NCI-H2029 (cell line): ENCODE measurements around the gene SLC25A33.
"Not testable (repeated sequence)": the region's sequence is repeated elsewhere in the genome, so short reads cannot be mapped to it uniquely, and the experiment has no call there.

Experiments
- DNase-seq: peaks from one replicate; lab custom pipeline; 2025; lab: John Stamatoyannopoulos, UW

Gene SLC25A33, protein sequence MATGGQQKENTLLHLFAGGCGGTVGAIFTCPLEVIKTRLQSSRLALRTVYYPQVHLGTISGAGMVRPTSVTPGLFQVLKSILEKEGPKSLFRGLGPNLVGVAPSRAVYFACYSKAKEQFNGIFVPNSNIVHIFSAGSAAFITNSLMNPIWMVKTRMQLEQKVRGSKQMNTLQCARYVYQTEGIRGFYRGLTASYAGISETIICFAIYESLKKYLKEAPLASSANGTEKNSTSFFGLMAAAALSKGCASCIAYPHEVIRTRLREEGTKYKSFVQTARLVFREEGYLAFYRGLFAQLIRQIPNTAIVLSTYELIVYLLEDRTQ

DNA sequence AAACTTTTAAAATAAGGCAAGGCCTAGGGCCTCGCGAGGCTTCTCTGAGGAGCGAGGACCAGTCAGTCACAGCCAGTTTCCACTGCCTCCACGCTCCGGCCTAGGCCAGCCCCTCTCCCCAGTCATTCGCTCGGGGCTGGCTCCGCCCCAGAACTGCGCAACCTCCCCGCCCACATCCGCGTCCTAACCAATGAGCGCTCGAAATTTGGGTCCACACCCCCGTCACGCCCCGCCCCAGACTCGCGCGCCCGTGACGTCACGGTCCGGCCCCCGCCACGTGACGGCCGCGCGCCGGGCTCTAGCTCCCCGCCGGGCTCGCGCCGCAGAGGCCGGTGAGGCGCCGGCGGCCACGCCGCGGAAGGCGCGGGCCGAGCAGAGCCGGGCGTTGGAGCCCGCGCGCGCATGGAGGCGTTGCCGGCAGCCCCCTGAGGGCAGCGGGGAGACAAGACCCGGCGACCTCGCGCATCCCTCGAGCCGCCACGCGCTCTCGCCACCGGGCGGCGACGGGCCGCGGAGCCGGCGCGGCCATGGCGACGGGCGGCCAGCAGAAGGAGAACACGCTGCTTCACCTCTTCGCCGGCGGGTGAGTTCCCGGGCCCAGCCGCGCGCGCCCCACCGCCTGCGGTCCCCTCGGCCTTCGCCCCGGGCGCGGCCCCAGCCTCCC, at the start of gene SLC25A33:
Gene SLC25A33 (plus strand): TSS at position 301 of the 664 bp plus-strand sequence. CDS start 227 bp downstream, at position 528.
- DNase-seq: peak; percentile 90

DNA sequence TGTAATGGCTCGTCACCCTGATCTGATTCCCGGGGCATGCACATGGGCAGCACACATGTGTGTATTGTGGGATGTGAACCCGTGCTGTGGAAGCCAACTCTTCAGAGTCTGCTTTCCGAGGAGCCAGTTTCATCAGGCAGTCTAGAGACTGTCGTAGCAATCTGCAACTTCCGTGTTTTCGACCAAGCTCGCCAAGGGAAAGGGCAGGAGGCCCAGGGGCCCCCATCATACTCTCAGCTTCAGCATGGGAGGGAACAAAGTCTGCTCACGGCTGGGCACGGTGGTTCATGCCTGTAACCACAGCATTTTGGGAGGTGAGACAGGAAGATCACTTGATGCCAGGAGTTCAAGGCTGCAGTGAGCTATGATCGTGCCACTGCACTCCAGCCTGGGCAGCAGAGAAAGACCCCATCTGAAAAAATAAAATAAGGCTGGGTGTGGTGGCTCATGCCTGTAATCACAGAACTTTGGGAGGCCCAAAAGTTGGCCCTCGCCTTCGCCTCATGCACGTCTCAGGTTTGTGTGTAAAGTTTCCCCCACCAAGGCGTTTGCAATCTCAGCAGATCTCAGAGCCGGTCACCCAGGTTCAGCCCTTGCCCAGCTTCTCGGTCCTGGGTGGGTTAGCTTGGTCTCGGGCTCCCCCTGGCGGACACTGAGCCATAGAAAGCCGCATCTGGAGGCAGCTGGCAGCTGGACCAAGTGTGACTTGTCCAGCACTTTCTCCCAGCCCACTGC, 48.5 kb upstream of the SLC25A33 start:
- DNase-seq: peak; percentile 38

DNA sequence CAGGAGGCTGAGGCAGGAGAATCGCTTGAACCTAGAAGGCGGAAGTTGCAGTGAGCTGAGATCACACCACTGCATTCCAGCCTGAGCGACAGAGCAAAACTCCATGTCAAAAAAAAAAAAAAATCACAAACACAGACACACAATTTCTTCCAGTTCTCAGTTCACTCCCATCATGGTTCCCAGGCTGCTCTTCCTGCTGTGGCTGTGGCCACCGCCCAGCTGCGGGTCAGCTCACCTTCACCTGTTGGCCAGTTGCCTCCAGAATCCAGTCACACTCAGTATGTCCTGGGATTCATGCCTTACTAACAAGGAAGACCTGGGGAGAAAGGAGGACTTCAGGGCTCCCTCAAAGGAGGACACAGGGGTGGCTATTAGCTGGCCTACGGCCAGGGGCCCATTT, 45.9 kb upstream of the SLC25A33 start:
- no peak for DNase-seq

DNA sequence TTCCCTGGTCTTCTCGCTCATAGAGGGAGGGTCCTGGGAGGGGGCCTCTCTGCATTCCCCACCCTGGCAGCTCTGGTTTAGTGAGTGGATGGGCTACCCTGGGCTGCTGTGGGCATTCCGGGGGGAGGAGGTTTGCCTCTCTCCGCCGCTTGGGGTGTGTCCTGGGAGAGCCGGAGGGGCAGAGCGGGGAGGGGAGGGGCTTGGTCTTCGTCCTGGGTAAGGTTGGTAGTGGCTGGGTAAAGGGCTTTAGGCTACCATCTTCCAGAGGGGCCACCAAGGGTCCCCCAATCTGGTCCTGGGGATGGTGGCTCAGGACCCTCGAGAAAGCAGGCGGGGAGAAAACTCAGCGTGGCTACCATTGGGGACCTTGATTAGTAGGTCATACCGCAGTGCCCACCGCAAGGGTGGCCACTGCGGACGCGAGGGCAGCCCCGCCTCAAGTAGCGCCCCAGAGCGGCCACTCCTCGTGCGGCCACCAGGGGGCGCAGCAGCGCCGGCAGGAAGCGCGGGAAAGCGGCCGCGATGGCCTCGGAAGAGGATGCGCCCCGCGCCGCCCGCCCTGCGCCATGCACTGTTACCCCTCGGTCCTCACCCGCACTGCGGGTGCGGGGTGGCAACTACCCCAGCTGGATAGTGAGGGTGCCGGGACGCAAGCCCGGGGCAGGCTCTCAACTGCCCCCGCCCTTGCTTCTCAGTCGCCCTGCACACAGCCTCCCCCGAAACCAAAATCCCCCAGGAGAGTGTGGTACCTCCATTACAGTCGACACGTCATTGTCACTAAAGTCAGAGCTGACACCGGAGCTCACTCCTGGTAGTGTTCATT, 44.1 kb upstream of the SLC25A33 start:
- peak; percentile 27 for DNase-seq

DNA sequence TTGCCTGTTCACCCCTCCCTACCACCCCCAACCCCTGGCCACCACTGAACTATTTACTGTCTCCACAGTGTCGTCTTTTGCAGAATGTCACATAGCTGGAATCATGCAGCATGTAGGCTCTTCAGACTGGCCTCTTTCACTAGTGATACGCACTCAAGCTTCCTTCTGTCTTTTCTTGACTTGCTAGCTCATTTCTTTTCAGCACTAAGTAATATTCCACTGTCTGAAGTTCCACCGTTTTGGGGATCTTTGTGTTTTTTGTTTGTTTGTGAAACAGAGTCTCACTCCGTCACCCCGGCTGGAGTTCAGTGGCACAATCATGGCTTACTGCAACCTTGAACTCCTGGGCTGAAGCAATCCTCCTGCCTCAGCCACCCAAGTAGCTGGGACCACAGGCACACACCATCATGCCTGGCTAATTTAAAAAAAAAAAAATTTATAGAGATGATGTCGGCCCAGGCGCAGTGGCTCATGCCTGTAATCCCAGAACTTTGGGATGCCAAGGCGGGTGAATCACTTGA, 43.4 kb upstream of the SLC25A33 start:
- DNase-seq: no peak

DNA sequence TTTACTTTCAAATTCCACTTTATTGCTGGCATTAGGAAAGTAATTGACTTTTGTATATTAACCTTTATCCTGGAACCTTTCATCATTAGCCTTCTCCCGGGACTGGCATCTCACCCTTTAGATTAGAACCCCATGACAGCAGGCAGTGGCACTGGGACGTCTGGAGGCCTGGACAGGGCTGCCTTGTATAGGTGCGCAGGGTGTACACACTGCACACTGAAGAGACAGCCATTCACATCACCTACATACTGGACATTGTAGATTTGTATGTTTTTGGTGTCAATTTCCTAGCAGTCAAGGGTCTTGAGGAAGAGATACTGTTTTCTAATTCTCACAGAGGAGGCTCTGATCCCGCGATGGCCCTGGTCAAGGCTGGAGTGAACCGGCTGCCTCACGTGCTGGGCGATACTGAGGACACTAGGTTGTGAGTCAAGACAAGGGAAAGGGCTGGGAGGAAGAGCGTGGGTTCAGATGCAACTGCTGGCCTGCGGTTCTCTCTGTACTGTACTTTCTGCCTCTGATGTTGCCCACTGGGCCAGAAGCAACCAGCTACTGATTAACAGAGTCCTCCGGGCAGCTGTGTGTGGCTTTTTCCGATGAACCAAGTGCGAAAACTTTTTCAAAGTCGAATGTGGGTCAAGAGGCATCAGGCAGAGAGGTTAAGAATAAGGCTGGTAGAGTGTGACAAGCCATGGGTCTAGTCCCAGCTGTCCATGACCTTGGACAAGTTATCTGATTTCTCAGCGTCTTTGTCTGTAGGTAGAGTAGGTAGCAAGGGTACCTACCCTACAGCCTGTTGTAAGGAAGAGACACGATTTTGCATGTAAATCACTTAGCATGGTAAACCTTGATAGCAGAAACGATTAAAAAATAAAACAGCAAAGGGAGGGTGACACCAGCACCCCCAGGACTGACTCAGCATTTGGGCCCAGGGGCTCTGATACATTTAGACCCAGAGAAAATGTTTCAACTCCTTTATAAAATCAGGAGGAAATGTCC, 38.2 kb upstream of the SLC25A33 start:
- DNase-seq: no peak

DNA sequence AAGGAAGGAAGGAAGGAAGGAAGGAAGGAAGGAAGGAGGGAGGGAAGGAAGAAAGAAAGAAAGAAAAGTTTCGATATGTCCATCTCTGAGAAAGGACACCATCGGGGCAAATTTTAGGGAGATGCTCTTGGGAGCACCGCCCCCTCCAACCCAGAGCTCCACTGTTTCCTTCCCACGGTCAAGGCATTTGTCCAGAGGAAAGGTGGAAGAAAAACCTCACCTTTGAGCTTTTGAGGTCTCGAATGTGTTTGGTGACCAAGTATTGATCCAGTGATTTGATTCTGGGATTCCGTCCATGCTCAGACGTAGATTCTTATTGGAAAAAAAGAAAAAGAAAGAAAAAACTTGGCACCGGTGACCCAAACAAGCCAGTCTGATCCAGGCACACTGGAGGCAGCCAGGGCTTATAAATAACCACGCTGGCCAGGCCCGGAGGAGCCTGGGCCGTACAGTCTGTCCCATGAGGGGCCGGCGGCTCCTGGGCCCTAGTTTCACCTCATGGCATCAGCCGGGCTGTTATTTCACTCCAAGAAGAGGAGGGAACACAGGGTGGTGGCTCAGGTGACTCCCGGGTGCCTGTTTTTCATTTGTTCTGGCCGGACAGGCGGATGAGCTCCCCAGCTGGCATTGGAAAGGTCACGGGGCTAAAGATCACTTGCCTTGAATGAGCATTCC, 36.1 kb upstream of the SLC25A33 start:
- DNase-seq: no peak

DNA sequence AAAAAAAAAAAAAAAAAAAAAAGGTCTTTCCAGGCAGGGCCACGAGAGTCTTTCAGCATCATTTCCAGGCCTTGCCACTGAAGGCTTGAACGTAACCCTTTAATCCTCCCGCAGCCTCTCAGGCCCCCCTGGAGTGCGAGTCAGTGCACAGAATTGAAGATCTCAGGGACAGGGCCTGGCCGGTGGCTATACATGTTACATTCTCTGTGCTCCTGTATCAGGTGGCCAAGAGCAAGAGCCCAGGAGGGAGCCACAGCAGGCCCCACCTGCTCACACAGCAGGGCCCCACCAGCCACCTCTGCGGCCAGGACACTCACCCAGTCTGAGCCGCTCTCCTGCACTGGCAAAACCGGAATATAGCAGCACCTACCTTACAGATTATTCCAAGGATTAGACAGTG, 34.1 kb upstream of the SLC25A33 start:
- DNase-seq: no peak

DNA sequence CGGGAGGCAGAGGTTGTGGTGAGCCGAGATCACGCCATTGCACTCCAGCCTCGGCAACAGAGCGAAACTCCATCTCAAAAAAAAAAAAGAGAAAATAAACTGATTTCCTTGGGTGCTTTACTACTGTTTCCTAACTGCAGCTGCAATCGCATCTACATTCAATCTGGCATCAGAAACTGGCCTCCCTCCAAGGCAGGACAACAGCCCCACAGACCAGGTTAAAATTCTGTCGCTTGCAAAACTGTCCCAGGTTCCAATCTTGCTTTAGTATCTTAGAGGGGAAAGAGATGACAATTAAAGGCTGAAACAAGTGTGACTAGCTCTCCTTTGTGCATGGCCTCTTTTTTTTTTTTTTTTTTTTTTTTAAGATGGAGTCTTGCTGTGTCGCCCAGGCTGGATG, 32.4 kb upstream of the SLC25A33 start:
- DNase-seq: no peak

DNA sequence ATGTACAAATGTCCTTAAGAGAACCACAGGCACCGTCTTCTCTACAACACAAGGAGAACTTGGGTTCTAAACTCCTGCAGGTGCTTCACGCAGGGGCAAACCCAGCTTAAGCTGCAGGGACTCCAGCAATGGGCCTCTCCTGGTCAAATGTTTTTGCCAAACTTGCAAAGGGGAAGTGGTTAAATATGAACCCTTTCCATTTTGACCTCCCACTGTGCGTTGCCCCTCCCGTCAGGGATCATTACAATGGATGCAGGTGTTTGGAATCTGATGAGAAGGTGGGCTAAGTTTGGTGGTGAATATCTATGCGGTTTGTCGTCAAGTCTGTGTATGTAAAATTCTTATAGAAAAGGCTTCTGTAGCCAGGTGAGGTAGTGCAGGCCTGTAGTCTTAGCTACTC, 29.1 kb upstream of the SLC25A33 start:
- no peak for DNase-seq

DNA sequence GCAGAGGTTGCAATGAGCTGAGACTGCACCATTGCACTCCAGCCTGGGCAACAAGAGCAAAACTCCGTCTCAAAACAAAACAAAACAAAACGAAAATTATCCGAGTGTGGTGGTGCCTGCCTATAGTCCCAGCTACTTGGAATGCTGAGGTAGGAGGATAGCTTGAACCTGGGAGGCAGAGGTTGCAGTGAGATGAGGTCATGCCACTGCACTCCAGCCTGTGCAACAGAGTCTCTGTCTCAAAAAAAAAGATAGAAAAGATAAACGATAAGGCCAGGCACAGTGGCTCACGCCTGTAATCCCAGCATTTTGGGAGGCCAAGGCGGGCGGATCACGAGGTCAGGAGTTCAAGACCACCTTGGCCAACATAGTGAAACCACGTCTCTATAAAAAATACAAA, 23.7 kb upstream of the SLC25A33 start:
- not testable (repeated sequence) for DNase-seq

DNA sequence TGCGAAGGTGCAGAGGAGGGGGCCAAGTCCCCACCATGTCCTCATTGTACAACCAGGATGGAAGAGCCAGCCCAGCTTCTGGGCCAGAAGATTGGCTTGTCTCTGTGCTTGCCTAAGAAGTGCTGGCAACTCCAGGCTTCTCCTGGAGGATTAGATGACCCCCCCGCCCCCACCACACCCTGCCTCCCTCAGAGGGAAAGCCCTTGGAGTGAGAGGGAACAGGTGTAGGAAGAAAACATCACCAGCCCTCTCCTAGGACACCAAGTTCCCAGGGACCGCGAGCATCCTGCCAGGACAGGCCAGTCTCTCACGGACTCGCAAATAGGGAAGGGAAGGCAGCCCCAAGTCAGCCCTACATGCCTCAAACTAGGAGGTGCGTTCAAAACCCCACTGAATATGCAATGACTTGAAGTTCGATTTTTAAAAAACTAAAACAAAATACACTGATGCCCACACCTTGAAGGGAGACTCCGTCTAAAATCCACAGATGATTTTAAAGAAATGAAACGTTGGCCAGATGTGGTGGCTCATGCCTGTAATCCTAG, 20.7 kb upstream of the SLC25A33 start:
- no peak for DNase-seq

DNA sequence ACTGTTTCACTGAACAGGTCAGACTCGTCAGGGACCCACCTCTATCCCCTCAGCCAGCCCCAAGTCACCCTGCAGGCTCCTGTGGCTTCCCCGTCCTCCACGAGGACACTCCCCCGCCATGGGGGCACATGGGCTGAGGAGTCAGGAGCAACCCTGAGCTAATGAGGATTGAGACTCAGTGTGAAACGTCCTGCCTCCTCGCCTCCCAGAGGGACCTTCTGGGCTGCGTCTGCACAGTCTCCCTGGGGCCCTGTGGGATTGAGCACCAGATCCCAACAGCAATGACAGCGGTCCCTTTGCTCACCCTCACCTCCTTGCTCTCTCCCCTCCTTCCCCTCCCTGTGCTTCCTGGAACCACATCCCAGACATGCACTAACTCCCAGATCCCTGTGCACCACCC, 18.9 kb upstream of the SLC25A33 start:
- no peak for DNase-seq

DNA sequence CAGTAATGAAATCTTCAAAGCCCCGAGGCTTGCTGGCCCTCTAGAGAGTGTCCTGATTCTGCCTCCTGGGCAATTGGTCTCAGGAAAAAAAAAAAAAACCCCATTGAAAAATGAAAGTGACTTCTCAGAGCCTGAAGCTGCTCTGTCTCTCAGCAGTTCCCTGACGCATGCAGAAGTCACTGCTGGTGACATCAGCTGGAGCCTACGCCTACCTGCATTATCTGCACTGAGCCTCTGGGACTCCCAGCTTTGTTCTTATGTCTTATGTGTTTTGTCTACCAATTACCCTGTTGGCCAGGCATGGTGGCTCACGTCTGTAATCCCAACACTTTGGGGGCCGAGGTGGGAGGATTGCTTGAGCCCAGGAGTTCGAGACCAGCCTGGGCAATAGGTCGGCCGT, 10.1 kb upstream of the SLC25A33 start:
- no peak for DNase-seq

DNA sequence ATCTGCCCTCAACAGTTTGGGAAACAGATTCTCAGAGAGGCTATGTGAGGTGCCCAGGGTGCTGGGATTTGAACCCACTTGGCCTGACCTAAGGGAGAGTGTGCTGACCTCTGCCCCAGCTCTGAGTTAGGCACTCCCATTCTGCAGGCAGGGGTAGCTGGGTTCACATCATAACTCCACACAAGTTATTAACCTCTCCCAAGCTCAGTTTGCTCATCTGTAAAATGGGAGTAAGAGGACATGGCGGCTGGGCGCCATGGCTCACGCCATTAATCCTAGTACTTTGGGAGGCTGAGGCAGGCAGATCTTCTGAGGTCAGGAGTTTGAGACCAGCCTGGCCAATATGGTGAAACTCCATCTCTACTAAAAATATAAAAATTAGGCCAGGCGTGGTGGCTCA, 8.9 kb upstream of the SLC25A33 start:
- DNase-seq: no peak

DNA sequence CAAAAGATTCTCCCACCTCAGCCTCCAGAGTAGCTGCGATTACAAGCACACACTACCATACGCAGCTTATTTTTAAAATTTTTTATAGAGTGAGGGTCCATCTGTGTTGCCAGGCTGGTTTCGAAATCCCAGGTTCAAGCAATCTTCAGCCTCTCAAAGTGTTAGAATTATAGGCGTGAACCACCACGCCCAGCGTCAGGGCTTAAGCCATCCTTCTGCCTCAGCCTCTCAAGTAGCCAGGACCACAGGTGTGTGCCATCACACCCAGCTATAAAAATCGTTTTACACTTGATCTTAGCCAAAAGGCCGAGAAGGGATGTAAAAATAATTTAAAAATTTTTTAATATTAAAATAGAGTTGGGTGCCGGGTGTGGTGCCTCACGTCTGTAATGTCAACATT, 4.3 kb upstream of the SLC25A33 start:
- no peak for DNase-seq

DNA sequence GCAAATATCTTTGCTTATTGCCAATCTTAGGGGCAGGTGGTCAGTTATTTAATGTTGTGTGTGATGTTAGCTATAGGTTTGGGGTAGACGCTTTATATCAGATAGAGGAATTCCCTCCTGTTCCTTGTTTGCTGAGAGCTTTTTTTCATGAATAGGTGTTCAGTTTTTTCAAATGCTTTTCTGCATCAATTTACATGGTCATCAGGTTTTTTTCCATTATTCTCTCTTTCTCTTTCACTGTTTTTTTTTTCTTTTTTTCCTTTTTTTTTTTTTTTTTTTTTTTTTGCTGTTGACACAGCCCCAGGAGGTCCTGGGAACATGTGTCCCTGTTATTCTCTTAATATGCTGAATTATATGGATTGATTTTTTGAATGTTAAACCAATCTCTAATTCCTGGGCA, 3.0 kb upstream of the SLC25A33 start:
- no peak for DNase-seq

DNA sequence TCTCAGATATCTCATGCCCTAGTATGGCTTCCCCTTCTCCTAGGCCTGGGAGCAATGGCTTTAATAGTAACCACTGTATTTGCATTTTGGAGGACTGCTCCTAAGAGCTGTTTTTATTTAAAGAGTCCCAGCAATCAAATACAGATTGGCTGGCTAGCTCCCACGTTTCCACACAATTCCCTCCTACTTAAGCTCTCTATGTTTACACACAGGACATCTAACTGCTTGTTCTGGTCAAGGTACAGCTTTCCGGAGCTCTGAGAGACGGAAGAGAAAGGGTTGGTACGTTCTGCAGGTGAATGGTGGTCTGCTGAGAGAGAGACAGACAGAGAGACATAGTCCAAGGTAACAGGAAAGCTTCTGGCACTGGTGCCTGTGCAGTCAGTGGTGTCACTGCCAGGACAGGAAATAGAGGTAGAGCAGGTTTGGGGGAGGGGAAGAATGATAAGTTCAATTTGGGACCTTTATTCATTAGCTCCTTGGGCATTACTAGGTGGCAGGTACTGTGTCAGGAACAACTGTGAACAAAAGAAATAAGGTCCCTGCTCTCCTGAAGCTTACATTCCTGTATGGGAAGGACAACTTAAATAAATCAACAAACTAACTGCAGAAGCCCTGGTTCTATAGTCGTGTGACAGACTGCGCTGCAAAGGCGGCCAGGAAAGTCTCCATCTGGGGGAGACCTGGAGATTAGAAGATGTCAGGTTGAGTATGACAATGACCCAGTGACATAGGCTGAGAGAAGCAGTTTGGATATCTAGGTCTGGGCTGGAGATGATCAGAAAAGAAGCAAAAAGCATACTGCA, 1.2 kb upstream of the SLC25A33 start:
- peak; percentile 80 for DNase-seq

DNA sequence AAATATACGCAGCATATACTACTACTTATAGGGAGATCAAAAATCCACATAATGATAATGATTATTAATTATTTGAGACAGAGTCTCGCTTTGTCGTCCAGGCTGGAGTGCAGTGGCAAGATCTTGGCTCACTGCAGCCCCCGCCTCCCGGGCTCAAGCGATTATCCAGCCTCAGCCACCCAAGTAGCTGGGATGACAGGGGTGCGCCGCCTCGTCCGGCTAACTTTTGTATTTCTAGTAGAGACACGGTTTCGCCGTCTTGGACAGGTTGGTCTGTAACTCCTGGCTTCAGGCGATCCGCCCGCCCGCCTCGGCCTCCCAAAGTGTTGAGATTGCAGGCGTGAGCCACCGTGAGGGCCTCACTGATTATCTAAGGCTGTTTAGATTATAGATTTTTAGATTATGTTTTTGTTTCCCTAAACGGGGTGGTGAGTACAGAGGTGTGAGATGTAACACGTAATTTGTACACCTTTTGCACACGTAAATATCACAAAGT, 548 bp upstream of the SLC25A33 start:
- no peak for DNase-seq
